Left lung (tissue), 10 donors: Measurements from ENCODE around the gene PIAS1. TPM values are rescaled to one million over a fixed set of nuclear protein-coding genes. Genes with fewer than 3 reads are reported as not detected.

ENCODE experiments used
- ATAC-seq: fragments of 200-7000 bp; cut with Tn5 transposase; one replicate; pipeline ENCODE4 v1.9.1; 2020; ENCODE audit warnings: moderate library complexity
- DNase-seq, 4 donors: peaks; one replicate each; pipeline ENCODE4 v3.0.0-alpha.2; 2013 to 2020
- H3K27ac ChIP-seq, 2 donors: fragments of 200-600 bp; sonication (generic) in 1 of 2; one replicate each; pipeline versions ENCODE4 v1.5.0 to v1.8.0; 2020 to 2021
- H3K27me3 ChIP-seq, 2 donors: fragments of 200-600 bp; sonication (generic) in 1 of 2; one replicate each; pipeline versions ENCODE4 v1.5.0 to v1.8.0; 2020 to 2021
- H3K36me3 ChIP-seq, 2 donors: fragments of 200-600 bp; sonication (generic) in 1 of 2; one replicate each; pipeline versions ENCODE4 v1.5.0 to v1.8.0; 2020 to 2021
- H3K4me1 ChIP-seq, 2 donors: fragments of 200-600 bp; one replicate each; pipeline ENCODE4 v1.8.0; 2021
- H3K4me3 ChIP-seq, 2 donors: fragments of 200-600 bp; sonication (generic) in 1 of 2; one replicate each; pipeline versions ENCODE4 v1.5.0 to v1.8.0; 2020 to 2021; ENCODE audit warnings: mild to moderate bottlenecking in 1 of 2
- H3K9me3 ChIP-seq, 2 donors: fragments of 200-600 bp; sonication (generic) in 1 of 2; one replicate each; pipeline versions ENCODE4 v1.5.0 to v1.8.0; 2020 to 2021
- CTCF ChIP-seq, 2 donors: fragments of 200-600 bp; sonication (generic) in 1 of 2; IDR thresholded peaks; one replicate each; pipeline versions ENCODE4 v1.5.0 to v1.8.0; 2021; ENCODE audit warnings: antibody characterized with exemption in 2 of 2
- intact Hi-C, 2 donors: fragments of 100-400 bp; cut with DNase I; formaldehyde crosslinking; loops; one replicate each; pipeline versions ENCODE4 v1.11.2 to v1.14.2; 2022
- polyA plus RNA-seq, 6 donors: library from polyadenylated mRNA; unstranded; fragments of 120-200 nt; gene quantifications; one replicate each; pipeline ENCODE4 v1.2.1, GENCODE V29; 2013; ENCODE audit not compliant: insufficient read length in 6 of 6
- total RNA-seq, 2 donors: library from RNA; stranded (reverse); fragmentation: NEBNext Ultra II Directional; extraction: Animal tissue kit (Norgen Biotek cat#: 25700); gene quantifications; one replicate each; pipeline ENCODE4 v1.2.1, GENCODE V29; 2021
- donor health status: DM: no; HTN: yes; CAD: no.
- donor health status: DM: no; HTN: no; CAD: no.

The PIAS1 gene
- total and polyA plus RNA-seq, 8 donors: 44.9 to 71.4 (median 63.3) TPM

GRCh38 chr15:68235022-68235421 is 180.9 kb downstream of the PIAS1 start:
- Histone ChIP-seq H3K4me3 (no peak overlapping the region), H3K27me3 (no peaks in the 10 kb centered on the region), H3K9me3 (no peaks in the 10 kb centered on the region), H3K27ac (no peak overlapping the region), H3K4me1 (peaks cover 3 to 20% of the 10 kb centered on the region in 2 donors), H3K36me3 (no peaks in the 10 kb centered on the region)
- no peak for TF ChIP-seq CTCF (IDR thresholded peaks at IDR 0.05)
- DNase-seq (no peak), ATAC-seq (no peak)
- intact Hi-C loops: no loop called here

- no peaks in the 10 kb centered on the region for H3K4me1 ChIP-seq
- H3K4me3 ChIP-seq: no peak overlapping the region
- no peak for DNase-seq
- H3K9me3 ChIP-seq: peaks cover 0 to 14% of the 10 kb centered on the region in 2 donors
- no peak overlapping the region for H3K27ac ChIP-seq
- ATAC-seq: no peak
- no peak for TF ChIP-seq CTCF (IDR thresholded peaks at IDR 0.05)
- H3K36me3 ChIP-seq: no peaks in the 10 kb centered on the region
- no peaks in the 10 kb centered on the region for H3K27me3 ChIP-seq
- intact Hi-C loops: no loop called here
Observed at GRCh38 chr15:68239025-68239424, 184.9 kb downstream of the PIAS1 start.

- no peaks in the 10 kb centered on the region for H3K27me3 ChIP-seq
- TF ChIP-seq CTCF (IDR thresholded peaks at IDR 0.05): no peak
- intact Hi-C loops: no loop called here
- no peak overlapping the region for H3K27ac ChIP-seq
- DNase-seq (no peak), ATAC-seq (no peak)
- no peaks in the 10 kb centered on the region for H3K4me1 ChIP-seq
- H3K36me3 ChIP-seq: no peaks in the 10 kb centered on the region
- no peak overlapping the region for H3K4me3 ChIP-seq
- peaks cover 0 to 24% of the 10 kb centered on the region in 2 donors for H3K9me3 ChIP-seq
Observed at GRCh38 chr15:68241088-68241935, 187.2 kb downstream of the PIAS1 start.

Other genes with a start within 250 kb of the PIAS1 start
- gene SKOR1, start 228.8 kb upstream of the PIAS1 start, total RNA-seq: under 1 TPM; 0.12 to 0.34 TPM
- under 1 TPM; 0.28 to 0.71 (median 0.48) TPM for gene SKOR1, start 228.8 kb upstream of the PIAS1 start, polyA plus RNA-seq
- gene RNU6-1, start 214.3 kb upstream of the PIAS1 start, total RNA-seq: not detected
- gene RNU6-1, start 214.3 kb upstream of the PIAS1 start, polyA plus RNA-seq: not detected
- 10 to 100 TPM in 1 of 2 donors, 1 to 10 TPM in 1; 3.0 to 10.8 TPM for gene CALML4, start 151.0 kb downstream of the PIAS1 start, total RNA-seq
- 10 to 100 TPM; 12.4 to 20.2 (median 13.4) TPM for gene CALML4, start 151.0 kb downstream of the PIAS1 start, polyA plus RNA-seq
- gene CLN6, start 175.4 kb downstream of the PIAS1 start, total RNA-seq: 10 to 100 TPM; 28.3 to 50.3 TPM
- 10 to 100 TPM; 34.2 to 42.1 (median 37.5) TPM for gene CLN6, start 175.4 kb downstream of the PIAS1 start, polyA plus RNA-seq
- gene FEM1B, start 223.4 kb downstream of the PIAS1 start, total RNA-seq: 10 to 100 TPM; 44.1 to 44.4 TPM
- gene FEM1B, start 223.4 kb downstream of the PIAS1 start, polyA plus RNA-seq: 10 to 100 TPM; 47.7 to 57.2 (median 52.7) TPM